ENCODE measurements around the gene CD93. TPM values are rescaled to one million over a fixed set of nuclear protein-coding genes. Genes with fewer than 3 reads are reported as not detected.

The CD93 gene
- polyA plus RNA-seq, 1 donor from 2014 or later = not detected

- Histone ChIP-seq H3K79me2 (replicated peaks; ENCODE audit: insufficient read depth, low read length) (no peaks in the 10 kb centered on the region), H2AFZ (ENCODE audit: low read depth, low read length) (no peak overlapping the region), H3K27me3 (ENCODE audit: insufficient read depth, low read depth, low read length) (no peaks in the 10 kb centered on the region), H3K4me2 (ENCODE audit: low read length) (no peak overlapping the region), H3K9me2 (ENCODE audit: insufficient read depth, low read length) (no peaks in the 10 kb centered on the region), H3K9me3 (ENCODE audit: low read length) (no peaks in the 10 kb centered on the region), H3K36me3 (ENCODE audit: insufficient read depth, low read length) (no peaks in the 10 kb centered on the region), H3K4me3 (ENCODE audit: low read length) (no peak overlapping the region), H4K20me1 (ENCODE audit: insufficient read depth) (no peaks in the 10 kb centered on the region), H3K27ac (ENCODE audit: low read length) (no peak overlapping the region), H3K9ac (ENCODE audit: low read length) (no peak overlapping the region), H3F3A (ENCODE audit: insufficient read depth, low read length, poor library complexity, severe bottlenecking) (no peaks in the 10 kb centered on the region)
- no peak for TF ChIP-seq MXI1 (conservative IDR thresholded peaks at IDR 0.05; ENCODE audit: poor library complexity, severe bottlenecking)
- no peak for TF ChIP-seq EP300 (conservative IDR thresholded peaks at IDR 0.05; ENCODE audit: poor library complexity, severe bottlenecking)
- TF ChIP-seq SMC3 (conservative IDR thresholded peaks at IDR 0.05; ENCODE audit: poor library complexity) = no peak
- no peak for TF ChIP-seq RAD21 (conservative IDR thresholded peaks at IDR 0.05)
- TF ChIP-seq POLR2AphosphoS5 (IDR thresholded peaks at IDR 0.05) = no peak
- TF ChIP-seq CTCF (IDR thresholded peaks at IDR 0.05; ENCODE audit: poor library complexity, severe bottlenecking) = no peak
- TF ChIP-seq EZH2 (IDR thresholded peaks at IDR 0.05; ENCODE audit: borderline replicate concordance, insufficient read depth, low read length, poor library complexity, severe bottlenecking) = no peak
- no peak for TF ChIP-seq TAF1 (IDR thresholded peaks at IDR 0.05; ENCODE audit: low read depth)
- TF ChIP-seq, protein P1, sequence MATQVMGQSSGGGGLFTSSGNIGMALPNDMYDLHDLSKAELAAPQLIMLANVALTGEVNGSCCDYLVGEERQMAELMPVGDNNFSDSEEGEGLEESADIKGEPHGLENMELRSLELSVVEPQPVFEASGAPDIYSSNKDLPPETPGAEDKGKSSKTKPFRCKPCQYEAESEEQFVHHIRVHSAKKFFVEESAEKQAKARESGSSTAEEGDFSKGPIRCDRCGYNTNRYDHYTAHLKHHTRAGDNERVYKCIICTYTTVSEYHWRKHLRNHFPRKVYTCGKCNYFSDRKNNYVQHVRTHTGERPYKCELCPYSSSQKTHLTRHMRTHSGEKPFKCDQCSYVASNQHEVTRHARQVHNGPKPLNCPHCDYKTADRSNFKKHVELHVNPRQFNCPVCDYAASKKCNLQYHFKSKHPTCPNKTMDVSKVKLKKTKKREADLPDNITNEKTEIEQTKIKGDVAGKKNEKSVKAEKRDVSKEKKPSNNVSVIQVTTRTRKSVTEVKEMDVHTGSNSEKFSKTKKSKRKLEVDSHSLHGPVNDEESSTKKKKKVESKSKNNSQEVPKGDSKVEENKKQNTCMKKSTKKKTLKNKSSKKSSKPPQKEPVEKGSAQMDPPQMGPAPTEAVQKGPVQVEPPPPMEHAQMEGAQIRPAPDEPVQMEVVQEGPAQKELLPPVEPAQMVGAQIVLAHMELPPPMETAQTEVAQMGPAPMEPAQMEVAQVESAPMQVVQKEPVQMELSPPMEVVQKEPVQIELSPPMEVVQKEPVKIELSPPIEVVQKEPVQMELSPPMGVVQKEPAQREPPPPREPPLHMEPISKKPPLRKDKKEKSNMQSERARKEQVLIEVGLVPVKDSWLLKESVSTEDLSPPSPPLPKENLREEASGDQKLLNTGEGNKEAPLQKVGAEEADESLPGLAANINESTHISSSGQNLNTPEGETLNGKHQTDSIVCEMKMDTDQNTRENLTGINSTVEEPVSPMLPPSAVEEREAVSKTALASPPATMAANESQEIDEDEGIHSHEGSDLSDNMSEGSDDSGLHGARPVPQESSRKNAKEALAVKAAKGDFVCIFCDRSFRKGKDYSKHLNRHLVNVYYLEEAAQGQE (IDR thresholded peaks at IDR 0.05; ENCODE audit: borderline replicate concordance) = no peak
These were observed 40.3 kb upstream of the CD93 start for GRCh38 chr20:23126281-23127061.

DNA sequence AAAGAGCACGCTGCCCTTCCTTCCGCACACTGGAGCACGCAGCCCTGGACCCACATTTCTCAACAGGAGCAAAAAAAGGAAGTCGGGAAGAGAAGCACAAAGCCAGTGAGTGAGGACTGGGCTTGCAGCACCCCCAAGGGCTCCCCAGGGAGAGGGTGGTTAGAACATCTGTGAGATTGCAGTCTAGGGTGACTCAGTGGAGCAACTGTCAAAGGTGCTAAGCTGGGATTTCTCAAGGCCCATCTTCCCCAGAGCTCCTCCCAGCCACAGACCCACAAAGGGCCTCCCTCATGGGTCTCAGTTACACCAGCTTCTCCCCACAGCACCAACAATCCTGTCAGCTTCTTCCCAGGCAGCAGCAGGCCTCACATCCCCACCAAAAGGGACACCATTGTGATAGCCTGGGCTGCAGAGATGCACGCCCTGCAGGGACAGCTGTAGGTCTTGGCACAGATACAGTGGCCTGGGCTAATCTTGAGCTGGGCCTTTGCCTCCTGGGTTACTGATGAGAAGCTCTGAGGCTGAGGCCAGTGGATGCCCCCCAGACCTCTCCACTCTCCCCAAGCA lies 39.6 kb upstream of the CD93 start:
- H3K36me3 ChIP-seq (ENCODE audit: insufficient read depth, low read length) = no peaks in the 10 kb centered on the region
- no peaks in the 10 kb centered on the region for H3F3A ChIP-seq (ENCODE audit: insufficient read depth, low read length, poor library complexity, severe bottlenecking)
- no peak overlapping the region for H2AFZ ChIP-seq (ENCODE audit: low read depth, low read length)
- H3K27ac ChIP-seq (ENCODE audit: low read length) = no peak overlapping the region
- H4K20me1 ChIP-seq (ENCODE audit: insufficient read depth) = no peaks in the 10 kb centered on the region
- H3K9ac ChIP-seq (ENCODE audit: low read length) = no peak overlapping the region
- no peaks in the 10 kb centered on the region for H3K9me2 ChIP-seq (ENCODE audit: insufficient read depth, low read length)
- TF ChIP-seq POLR2AphosphoS5 (IDR thresholded peaks at IDR 0.05) (no peak), SMC3 (conservative IDR thresholded peaks at IDR 0.05; ENCODE audit: poor library complexity) (no peak)
- H3K4me2 ChIP-seq (ENCODE audit: low read length) = no peak overlapping the region
- H3K4me3 ChIP-seq (ENCODE audit: low read length) = no peak overlapping the region
- H3K79me2 ChIP-seq (replicated peaks; ENCODE audit: insufficient read depth, low read length) = no peaks in the 10 kb centered on the region
- H3K27me3 ChIP-seq (ENCODE audit: insufficient read depth, low read depth, low read length) = no peaks in the 10 kb centered on the region
- no peaks in the 10 kb centered on the region for H3K9me3 ChIP-seq (ENCODE audit: low read length)

Measured in neural cell (in vitro differentiated cells).